Germinal center (tissue), 1 donor: ENCODE data around the gene STAMBP.
"Not testable (repeated sequence)": the region's sequence is repeated elsewhere in the genome, so short reads cannot be mapped to it uniquely, and the experiment has no call there.

Experiments
- DNase-seq: peaks from one replicate; pipeline ENCODE4 v3.0.0; 2012; ENCODE audit warnings: mixed read lengths, low spot score

Gene STAMBP

DNA sequence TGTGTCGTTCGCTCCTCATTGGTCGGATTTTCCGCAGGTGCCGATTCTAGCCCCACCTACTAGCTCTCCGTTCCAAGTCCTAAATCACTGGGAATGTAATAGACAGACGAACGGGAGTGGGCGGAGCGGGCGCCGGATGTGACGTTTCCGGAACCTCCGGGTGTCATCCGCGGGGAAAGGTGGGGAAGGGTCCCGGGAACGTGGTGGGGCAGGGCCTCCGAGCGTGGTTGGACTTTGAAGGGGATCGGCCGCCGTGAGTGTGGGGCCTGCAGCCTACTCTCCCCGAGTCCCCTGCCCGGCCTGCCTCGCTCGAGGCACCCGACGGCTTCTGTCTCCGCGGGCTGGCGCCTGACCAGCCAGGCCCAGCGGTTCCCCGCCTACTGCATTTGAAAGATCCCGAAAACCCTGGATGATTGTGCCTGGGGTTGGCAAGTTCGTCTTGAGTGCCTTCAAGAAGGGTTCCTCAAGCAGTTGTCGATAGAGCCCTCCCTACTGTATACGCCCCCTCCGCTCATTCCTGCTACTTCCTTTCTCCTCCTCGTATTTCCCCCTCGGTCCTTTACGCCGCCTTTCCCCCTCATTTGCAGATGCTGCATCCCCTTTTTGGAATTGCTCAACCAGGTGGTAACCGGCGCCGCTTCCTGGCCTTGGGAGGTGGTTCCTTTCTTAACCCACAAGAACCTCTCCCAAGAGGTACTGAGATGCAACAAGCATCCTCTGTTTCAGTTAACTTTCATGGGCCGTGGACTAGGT is at the start of gene STAMBP:
TSS of gene STAMBP (plus strand) at position 144 of the 753 bp plus-strand sequence. CDS start 1,896 bp downstream, outside the sequence.
- peak; percentile 93 for DNase-seq

DNA sequence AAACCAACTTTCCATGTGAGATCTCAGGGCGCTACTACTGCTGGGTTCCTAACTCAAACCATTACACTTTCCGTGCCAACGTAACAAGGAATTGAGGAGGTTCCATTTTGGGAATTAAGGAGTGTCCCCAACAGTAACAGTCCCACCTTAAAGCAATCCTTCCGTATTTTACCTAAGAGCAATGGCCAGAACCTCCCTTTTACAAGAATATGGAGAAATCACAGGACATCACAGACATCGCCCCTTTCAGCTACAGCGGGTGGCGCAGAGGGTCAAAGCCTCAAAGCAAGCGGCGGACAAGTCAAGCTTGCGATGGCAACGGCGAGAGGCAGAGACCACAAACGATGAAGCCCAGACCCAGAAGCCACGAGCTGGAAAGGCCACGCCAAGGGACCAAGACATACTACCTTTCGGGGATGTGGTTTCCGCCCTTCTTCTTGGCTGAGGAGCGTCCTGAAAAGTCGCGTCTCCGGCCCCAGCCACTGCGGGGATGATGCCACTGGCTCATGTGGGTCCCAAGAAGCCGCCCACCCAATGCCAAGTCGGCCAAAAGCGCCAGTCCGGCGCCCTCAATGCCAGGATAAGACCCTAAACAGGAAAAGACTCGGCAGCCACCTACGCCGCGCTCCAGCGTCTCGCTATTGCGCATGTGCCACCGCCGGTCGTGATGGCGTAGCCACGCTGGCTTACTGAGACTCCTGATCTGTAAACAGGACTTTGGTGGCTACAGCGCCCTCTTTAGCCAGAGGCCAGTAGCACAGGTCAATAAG is 49.1 kb upstream of the STAMBP start, which contains the start of gene DUSP11:
TSS of gene DUSP11 (minus strand) at position 637 of the 770 bp plus-strand sequence. CDS start at position 508, 129 bp downstream.
- peak; percentile 95 for DNase-seq

DNA sequence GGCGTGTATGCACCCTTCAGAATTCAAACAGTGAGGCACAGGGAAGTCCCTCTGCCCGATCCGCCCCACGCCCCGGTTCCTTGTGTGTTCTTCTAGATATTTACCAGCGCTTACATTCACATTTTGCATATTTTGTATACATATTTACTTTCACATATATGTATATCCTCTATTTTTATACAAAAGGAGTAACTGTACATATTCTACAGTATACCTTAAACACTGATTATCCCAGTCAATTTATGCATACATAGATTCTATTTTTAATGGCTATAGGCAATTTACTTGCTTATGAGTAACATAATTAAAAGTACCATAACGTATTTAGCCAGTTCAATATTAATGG is 48.6 kb upstream of the STAMBP start:
- DNase-seq, result no peak

DNA sequence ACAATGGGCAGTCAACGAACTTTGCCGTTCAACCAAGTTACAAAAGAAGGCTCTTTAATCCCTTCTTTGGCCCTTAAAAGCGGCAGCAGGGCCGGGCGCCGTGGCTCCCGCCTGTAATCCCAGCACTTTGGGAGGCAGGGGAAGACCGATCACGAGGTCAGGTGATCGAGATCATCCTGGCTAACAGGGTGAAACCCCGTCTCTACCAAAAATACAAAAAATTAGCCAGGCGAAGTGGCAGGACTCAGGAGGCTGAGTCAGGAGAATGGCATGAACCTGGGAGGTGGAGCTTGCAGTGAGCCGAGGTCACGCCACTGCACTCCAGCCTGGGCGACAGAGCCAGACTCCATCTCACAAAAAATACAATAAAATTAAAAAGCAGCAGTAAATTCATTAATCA is 45.4 kb upstream of the STAMBP start:
- not testable (repeated sequence) for DNase-seq

DNA sequence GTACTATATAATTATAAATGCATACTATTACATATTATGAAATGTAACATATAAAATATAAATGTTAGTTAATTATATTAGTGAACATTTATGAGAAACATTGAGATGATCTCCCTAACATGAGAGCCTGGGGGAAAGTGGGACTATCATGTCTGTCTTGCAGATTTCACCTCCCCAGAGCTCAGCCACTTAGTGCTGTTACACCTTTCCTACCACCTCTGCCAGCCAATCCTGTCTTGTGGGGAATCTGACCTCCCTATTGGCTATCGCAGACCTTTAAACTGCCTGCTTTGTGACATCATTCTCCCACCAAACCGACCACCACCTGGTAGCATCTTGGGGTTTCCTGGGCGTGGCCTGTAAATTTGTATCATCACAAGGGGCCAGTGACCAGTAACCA is 44.9 kb upstream of the STAMBP start, which contains the start of gene C2orf78:
TSS of gene C2orf78 (plus strand) at position 301 of the 400 bp plus-strand sequence. CDS start 127 bp downstream, outside the sequence.
- DNase-seq, result not testable (repeated sequence)

DNA sequence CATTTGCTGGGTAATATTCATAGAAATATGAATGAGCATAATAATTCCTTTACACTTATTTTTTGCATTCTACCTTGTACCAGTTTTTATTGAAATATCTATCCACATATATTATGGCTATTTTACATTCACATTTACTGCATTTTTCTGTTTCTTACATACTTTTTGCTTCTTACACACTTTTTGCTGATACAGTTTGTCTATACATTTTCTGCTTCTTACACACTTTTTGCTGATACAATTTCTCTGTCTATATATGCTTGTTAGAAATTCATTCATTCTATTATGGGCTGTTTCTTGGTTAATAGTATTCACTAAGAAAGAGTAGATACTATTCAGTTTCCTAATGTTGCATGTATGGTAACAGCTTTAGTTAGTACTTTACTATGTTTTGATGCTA is 16.9 kb upstream of the STAMBP start:
- DNase-seq, result no peak

DNA sequence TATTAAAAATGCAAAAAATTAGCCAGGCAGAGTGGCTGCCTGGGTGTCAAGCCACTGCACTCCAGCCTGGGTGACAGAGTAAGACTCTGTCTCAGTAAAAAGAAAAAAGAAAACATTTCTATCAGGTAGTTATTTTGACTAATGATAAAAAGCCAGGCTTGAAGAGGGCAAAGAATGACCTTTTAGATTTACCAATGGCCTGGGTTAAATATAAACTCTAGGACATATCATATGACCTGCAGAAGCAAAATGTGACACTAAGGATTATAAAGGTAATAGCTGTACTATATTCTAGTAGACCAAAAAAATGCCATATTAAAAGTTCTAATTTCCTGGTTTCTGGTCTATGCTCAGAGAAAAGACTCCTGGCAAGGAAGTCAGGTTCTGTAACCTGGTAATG is 16.1 kb upstream of the STAMBP start:
- no peak for DNase-seq

DNA sequence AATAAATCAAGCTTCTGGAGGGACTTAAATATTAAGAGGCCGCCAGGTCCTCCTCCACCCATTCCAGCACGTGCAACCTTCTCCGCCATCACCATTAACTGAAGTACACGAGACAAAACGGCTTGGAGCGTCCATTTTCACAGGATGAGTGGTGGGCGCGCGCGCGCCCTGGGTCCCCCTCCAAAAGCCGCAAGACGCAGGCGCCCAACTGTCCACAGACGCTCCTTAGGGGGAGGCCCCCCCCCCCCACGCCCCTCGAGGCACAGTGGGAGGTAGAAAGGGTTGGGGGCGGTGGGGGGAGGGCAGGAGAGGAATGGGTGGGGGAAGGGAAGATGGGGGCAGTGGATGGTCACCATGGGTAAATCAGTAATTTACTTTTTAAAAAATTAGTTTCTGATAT is 10.5 kb upstream of the STAMBP start:
- DNase-seq, result no peak

DNA sequence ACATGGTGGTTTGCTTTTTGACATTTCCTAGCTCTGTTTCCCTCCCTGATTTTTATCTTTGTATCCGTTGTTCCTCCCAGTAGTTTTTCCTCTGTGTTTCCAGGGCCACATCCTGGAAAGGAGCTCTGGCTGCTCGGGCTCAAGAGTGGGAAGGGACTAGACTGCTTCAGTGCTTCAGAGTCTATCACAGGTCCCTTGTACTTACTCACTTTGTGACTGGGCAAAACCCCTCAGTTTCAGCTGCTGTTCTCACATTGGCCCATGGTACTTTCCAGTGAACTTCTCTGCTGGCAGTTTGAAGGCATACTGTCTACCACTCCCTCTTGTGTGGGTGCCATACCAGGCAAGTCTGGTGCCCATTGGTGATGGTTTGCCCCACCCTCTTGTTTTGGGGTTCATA is 7.5 kb upstream of the STAMBP start:
- no peak for DNase-seq

DNA sequence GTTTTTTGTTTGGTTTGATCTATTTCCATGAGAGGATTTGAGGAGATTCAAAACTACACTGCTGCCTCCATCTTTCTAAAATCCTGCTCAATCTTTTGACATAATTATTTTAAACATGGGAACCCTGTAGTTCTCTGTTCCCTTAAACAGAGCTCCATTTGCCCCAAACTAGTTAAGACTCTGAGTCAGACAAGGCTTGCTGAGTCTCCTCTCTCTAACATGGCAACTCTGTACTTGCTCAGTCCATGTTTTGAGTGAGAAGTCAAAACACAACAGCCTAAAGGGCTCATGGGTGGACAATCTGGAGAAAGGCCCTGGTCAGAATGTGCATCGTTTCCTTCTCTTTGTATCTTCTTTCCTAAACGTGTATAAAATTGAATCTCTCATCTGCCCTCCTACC is 7.1 kb upstream of the STAMBP start:
- DNase-seq, result no peak

DNA sequence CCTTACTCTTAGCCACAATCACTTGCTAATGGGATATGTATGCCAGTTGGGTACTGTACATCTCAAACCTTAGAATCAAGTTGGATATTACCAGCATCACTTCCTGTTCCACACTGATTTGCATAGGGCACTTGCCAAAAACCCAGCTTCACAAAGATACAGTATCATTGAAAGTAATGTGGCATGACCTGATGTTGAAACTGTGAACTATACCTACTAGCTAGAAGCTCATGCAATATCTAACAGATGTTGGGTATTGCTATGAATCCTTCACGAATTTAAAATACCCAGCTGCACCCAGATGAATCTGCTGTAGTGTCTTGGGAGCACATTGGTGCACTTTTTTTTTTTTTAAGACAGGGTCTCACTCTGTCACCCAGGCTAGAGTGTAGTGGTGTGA is 6.5 kb upstream of the STAMBP start:
- peak; percentile 22 for DNase-seq

DNA sequence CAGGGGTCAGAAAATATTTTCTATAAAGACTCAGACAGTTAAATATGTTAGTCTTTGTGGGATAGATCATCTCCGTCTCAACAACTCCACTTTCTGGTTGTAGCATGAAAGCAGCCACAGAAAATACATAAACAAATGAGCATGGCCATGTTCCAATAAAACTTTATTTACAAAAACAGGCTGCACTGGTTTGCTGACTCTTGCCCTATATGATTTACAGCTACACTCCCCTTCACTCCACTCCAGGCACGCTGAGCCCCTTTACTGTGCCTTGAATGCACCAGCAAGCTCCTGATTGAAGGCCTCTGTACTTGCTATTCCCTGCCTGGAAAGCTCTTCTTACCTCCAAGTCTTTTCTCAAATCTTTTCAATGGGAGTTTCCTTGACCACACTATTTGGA is 5.8 kb upstream of the STAMBP start:
- no peak for DNase-seq

DNA sequence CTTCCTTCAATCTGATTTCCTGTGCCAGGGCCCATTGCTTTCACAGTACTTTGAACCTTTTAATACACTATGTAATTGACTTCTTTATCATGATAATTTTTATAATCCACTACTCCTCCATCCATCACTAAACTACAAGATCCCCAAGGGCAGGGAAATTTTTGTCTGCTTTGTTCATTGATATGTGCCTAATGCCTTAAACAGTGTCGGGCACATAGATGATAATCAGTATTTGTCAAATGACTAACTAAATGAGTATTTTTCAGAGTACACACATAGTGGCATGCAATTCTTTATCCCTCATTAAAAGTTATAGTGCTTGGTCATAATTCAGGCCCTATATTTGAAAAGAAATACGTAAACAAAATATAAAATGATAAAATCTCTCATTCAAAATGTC is 5.3 kb upstream of the STAMBP start:
- no peak for DNase-seq

DNA sequence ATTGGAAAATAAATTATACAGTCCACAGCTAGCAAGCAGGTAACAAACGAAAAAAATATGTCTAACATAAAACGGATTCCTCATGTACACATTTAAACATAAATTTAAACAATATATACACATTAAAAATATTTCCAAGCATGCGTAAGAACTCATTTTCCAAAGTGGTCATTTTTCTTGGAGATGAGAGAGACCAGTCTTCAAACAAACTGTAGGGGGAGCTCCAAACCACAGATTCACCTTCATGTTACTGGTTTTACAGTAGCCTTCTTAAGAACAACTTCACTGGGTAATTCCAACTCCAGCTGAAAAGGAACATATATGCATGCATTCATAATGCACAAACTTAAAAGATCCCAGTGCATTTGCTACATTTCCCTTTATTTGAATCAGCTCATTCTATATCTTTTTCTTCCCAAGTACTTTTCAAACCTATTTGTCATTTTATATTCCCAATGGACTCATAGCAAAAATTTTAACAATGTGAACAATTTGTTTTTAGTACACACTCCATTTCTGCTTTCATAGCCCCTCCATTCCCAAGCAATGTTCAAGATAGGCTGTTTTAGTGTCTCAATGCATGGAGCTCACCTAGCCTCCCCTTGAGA is 4.7 kb upstream of the STAMBP start:
- peak; percentile 54 for DNase-seq

DNA sequence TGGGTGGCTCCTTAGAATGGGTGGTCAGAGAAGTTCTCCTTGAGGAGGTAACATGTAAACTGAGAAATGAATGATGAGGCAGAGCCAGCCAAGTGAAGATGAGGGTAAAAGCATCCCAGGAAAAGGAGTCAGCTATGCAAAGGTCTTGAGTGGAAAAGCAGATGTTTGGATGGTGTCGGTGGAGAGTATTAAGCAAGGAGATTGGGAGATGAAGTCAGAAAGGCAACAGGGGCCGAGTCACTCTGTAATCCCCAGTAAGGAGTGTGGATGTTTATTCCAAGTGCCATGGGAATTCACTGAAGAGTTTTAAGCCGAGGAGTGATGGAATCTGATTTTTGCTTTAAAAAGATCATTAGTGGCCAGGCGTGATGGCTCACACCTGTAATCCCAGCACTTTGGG is 3.4 kb upstream of the STAMBP start:
- no peak for DNase-seq

DNA sequence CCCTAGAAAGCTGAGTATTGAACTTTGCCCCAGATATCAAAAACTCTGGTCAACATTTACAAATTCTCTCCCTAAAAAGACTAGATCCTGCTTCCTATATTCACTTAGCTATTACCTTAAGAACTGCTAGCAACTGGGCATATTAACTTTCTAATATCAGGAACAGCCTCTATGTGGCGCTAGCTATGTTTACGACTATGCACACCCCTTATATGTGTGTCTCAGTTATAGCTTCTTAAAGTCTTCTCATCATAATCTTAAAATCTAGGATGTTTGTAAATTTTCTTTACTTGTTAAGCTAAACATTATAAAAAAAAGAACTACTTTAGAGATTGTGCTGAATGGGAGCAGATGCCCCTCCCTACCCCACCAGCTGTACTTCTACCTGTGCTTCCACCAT is 1.7 kb upstream of the STAMBP start:
- DNase-seq, result no peak

DNA sequence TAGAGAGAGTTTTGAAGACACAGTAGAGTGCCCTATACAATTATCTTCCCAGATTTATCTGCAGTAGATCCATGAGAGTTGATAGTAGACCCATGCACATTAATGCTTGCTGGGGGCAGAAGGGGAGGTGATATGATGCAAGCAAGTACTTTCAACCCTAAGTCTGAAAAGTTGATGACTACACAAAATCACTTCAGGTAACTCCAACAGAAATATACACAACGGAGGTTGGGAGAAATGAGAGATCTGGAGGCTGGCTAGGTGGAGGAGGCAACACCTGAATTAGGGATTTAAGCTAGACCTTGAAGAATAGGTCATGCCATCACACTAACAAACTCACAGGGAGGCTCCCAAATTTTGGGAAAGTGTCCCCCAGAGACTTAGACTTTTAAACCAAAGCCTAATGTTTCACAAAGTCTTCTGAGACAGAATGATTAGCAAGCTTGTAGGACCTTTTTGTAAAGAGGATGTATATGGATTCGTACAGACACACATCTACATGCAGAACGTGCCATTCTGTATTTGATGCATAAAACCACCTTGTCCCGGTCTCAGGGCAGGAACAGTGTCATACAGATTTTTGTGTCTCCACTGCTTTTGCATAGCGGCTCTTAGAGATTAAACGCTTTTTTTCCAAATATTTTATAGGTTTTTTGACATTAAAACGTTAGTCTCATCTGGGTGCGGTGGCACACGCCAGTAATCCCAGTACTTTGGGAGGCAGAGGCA is 937 bp upstream of the STAMBP start:
- no peak for DNase-seq

DNA sequence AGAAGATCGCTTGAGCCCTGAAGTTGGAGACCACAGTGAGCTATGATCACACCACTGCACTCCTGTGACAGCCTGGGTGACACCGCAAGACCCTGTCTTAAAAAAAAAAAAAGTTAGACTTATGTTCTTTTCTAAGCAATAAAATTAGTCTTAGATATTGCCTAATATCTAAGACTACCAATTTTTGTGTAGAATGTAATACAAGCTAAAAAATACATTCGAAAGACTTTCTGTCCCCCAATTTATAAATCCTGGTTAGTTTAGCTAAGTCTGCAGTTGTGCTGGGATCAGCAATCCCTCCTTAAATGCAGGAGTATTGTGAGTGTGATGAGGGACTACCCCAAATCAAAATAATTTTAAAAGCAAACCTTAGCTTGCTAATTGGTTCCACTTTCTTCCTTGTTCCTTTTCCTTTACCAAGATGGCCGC is 358 bp upstream of the STAMBP start:
- no peak for DNase-seq

DNA sequence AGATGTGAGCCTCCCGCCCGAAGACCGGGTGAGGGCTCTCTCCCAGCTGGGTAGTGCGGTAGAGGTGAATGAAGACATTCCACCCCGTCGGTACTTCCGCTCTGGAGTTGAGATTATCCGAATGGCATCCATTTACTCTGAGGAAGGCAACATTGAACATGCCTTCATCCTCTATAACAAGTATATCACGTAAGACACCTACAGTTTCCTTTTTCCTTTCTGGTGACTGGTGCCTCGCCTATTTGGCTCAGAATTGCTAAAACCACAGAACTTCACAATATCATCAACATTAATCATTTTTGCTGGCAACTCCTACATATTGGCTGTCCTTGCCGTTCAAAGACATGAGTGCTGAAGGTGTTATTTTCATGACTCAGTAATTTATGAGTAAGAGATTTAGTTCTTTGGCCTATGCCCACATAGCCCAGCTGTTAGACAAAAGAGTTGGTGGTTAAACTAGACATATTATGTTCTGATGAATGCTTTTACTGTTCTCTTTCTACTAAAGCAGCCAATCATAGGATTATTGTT is 2.2 kb downstream of the STAMBP start:
- DNase-seq, result no peak

DNA sequence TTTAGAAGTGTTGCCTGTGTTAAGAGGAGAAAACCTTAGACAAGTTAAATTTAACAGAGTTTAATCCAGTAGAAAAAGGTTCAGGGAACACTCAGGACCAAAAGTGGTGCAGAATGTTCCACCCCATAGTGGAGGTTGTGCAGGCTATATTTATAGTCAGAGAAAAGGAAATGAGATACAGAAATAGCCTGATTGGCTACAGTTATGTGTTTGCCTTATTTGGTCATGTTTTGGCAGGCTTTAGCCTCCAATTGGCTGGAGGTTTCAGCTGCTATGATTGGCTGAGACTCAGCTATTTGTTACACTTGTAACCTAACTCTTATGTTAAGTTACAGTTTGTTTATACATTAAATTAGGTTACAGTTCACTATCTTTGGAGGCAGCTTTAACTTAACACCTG is 4.2 kb downstream of the STAMBP start:
- DNase-seq, result no peak

DNA sequence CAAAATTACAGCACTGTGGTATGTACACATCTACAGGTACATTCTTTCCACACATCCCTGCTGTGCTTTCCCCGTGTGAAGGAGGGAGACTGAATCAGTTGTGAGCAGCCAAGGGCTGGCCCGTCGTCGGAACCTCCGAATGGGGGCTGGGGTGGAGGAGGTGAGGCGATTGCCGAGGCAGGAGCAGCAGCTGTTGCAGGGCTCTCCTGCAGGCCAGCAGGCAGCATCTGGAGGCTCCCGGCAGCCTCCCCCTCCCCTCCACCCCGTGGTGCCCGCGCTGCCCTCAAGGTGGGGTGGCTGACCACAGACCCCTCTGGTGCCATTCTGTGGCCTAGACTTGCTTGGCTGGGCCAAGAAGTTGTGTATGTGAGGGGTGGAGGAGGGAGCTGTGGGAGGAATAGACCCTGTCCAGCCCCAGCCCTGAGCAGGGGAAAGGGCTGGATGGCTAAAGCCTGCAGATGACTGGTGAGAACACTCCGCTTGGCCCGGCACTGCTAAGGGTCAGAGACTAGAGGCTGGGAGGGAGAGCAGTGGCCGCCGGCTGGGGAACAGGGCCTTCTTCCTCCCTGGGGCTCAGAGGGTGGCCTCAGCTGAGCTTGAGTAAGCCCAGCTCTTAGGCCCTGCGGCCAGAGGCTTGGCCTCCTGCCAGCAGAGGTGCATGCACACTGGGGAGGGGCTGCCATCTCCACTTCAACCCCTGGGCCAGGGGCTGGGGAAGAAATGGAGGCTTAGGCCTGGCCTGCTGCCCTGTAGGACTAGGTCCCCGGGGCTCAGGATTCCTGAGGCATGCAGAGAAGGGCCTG is 7.6 kb downstream of the STAMBP start:
- DNase-seq, result no peak
